ENCODE results near the gene ACSM3. TPM values are rescaled to one million over a fixed set of nuclear protein-coding genes. Genes with fewer than 3 reads are reported as not detected.

ACSM3 gene
- total and polyA plus RNA-seq, 10 of the 15 experiments (the other 5 are each of a cell fraction or from before 2014, with no cell fraction given), result 4.9 to 21.0 (median 7.0) TPM

- TF ChIP-seq BCL3 (IDR thresholded peaks at IDR 0.05; ENCODE audit: borderline replicate concordance, insufficient read depth, low read depth, low read length, poor library complexity, severe bottlenecking), result no peak
- no peak for TF ChIP-seq NFIC (IDR thresholded peaks at IDR 0.05; ENCODE audit: low read depth, low read length)
- no peak for TF ChIP-seq HDAC6 (IDR thresholded peaks at IDR 0.05; ENCODE audit: unreplicated experiment)
- TF ChIP-seq IRF4 (IDR thresholded peaks at IDR 0.05; ENCODE audit: low read depth, low read length), result no peak
- no peak for TF ChIP-seq SRF (IDR thresholded peaks at IDR 0.05; ENCODE audit: low read depth in 2 of 2, low read length in 2 of 2)
- no peak for TF ChIP-seq CHD1 (IDR thresholded peaks at IDR 0.05; ENCODE audit: low read depth, low read length)
- no peak for TF ChIP-seq PAX8 (IDR thresholded peaks at IDR 0.05)
- TF ChIP-seq ZBED1 (IDR thresholded peaks at IDR 0.05; ENCODE audit: borderline replicate concordance), result no peak
- TF ChIP-seq USF2 (IDR thresholded peaks at IDR 0.05; ENCODE audit: borderline replicate concordance, low read depth, low read length), result no peak
- TF ChIP-seq BMI1 (IDR thresholded peaks at IDR 0.05; ENCODE audit: borderline replicate concordance), result no peak
- TF ChIP-seq REST (IDR thresholded peaks at IDR 0.05; ENCODE audit: low read depth, low read length), result no peak
- TF ChIP-seq RELA (IDR thresholded peaks at IDR 0.05; ENCODE audit: borderline replicate concordance, partially characterized antibody), result no peak
- no peak for TF ChIP-seq RELB (IDR thresholded peaks at IDR 0.05; ENCODE audit: low read depth)
- no peak for TF ChIP-seq NR2C1 (IDR thresholded peaks at IDR 0.05)
Measured at GRCh38 chr16:20749474-20749873, 14.3 kb upstream of the ACSM3 start (continued).
